Astrocyte of the cerebellum (primary cell): Measurements from ENCODE around the gene THSD4.
A peak's percentile ranks its signal among the peaks of the same experiment; 100 is the strongest.

Experiments
- DNase-seq: peaks from one replicate; pipeline ENCODE4 v3.0.0-alpha.2; 2011; ENCODE audit warnings: low read depth
- H3K4me3 ChIP-seq: 2 replicates; pipeline ENCODE4 v1.5.1; 2011; ENCODE audit warnings: mild to moderate bottlenecking, low read depth, low read length, moderate library complexity
- in situ Hi-C: cut with HindIII; loops from 2 replicates; pipeline ENCODE4 v1.10.0; 2017; ENCODE audit warnings: low sequenced_read_pairs
- TF ChIP-seq, protein P1 (sequence below): IDR thresholded peaks from 2 replicates; pipeline ENCODE4 v1.5.1; 2012; ENCODE audit warnings: low read length, low read depth, moderate library complexity, mild to moderate bottlenecking; ENCODE audit errors: missing control alignments

The THSD4 gene

GRCh38 chr15:71228403-71228802, 113.1 kb downstream of the THSD4 start:
- in situ Hi-C loops, result no loop called here
- TF ChIP-seq, protein P1, sequence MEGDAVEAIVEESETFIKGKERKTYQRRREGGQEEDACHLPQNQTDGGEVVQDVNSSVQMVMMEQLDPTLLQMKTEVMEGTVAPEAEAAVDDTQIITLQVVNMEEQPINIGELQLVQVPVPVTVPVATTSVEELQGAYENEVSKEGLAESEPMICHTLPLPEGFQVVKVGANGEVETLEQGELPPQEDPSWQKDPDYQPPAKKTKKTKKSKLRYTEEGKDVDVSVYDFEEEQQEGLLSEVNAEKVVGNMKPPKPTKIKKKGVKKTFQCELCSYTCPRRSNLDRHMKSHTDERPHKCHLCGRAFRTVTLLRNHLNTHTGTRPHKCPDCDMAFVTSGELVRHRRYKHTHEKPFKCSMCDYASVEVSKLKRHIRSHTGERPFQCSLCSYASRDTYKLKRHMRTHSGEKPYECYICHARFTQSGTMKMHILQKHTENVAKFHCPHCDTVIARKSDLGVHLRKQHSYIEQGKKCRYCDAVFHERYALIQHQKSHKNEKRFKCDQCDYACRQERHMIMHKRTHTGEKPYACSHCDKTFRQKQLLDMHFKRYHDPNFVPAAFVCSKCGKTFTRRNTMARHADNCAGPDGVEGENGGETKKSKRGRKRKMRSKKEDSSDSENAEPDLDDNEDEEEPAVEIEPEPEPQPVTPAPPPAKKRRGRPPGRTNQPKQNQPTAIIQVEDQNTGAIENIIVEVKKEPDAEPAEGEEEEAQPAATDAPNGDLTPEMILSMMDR, result no peak
- no peak for DNase-seq
- no peak overlapping the region for H3K4me3 ChIP-seq

- no peak for DNase-seq
- TF ChIP-seq, protein P1, result no peak
- in situ Hi-C loops, result no loop called here
These were observed 115.0 kb downstream of the THSD4 start for GRCh38 chr15:71230303-71230702.

GRCh38 chr15:71231758-71232157, 116.5 kb downstream of the THSD4 start:
- no peak for DNase-seq
- in situ Hi-C loops, result no loop called here
- TF ChIP-seq, protein P1, result no peak

More at GRCh38 chr15:71230303-71230702, 115.0 kb downstream of the THSD4 start:
- H3K4me3 ChIP-seq, result no peak overlapping the region

GRCh38 chr15:71232411-71232810, 117.1 kb downstream of the THSD4 start:
- no peak for DNase-seq
- H3K4me3 ChIP-seq, result no peak overlapping the region
- in situ Hi-C loops, result no loop called here
- TF ChIP-seq, protein P1, result no peak

More at GRCh38 chr15:71231758-71232157, 116.5 kb downstream of the THSD4 start:
- H3K4me3 ChIP-seq, result no peak overlapping the region

- in situ Hi-C loops, result no loop called here
- H3K4me3 ChIP-seq, result no peak overlapping the region
- TF ChIP-seq, protein P1, result no peak
- peak; percentile 61 for DNase-seq
These were observed 122.4 kb downstream of the THSD4 start for GRCh38 chr15:71237456-71238188.

GRCh38 chr15:71238926-71239325, 123.7 kb downstream of the THSD4 start:
- H3K4me3 ChIP-seq, result no peak overlapping the region
- in situ Hi-C loops, result no loop called here
- TF ChIP-seq, protein P1, result no peak
- DNase-seq, result no peak
